Measurements from ENCODE around the gene MOB3C. TPM values are rescaled to one million over a fixed set of nuclear protein-coding genes. Genes with fewer than 3 reads are reported as not detected.

The MOB3C gene
- total RNA-seq, 4 donors from 2014 or later = 15.1 to 22.3 (median 17.1) TPM

GRCh38 chr1:46650491-46650890 lies 33.9 kb upstream of the MOB3C start:
- Histone ChIP-seq H3K36me3 (peaks cover 0 to 89% (median 0%) of the 10 kb centered on the region in 3 donors), H3K27ac (no peak overlapping the region)
- TF ChIP-seq CTCF (IDR thresholded peaks at IDR 0.05) = no peak
- TF ChIP-seq EP300 (IDR thresholded peaks at IDR 0.05) = no peak

GRCh38 chr1:46649764-46650163 lies 33.2 kb upstream of the MOB3C start:
- no peaks in the 10 kb centered on the region for H3K4me1 ChIP-seq
- no peak for DNase-seq (ENCODE audit: low spot score in 2 of 2)
- WGBS, 2 donors = 95 to 97% methylated on average over 2 of the region's 2 CpGs
- peaks cover 0 to 17% (median 0%) of the 10 kb centered on the region in 4 donors for H3K9me3 ChIP-seq
- no peak for TF ChIP-seq EP300 (IDR thresholded peaks at IDR 0.05)
- no peak for TF ChIP-seq POLR2A (IDR thresholded peaks at IDR 0.05)
- no peak for TF ChIP-seq CTCF (IDR thresholded peaks at IDR 0.05)
- H3K27ac ChIP-seq = no peak overlapping the region
- no peak overlapping the region for H3K4me3 ChIP-seq
- H3K36me3 ChIP-seq = peaks cover 0 to 82% (median 0%) of the 10 kb centered on the region in 3 donors
- no peaks in the 10 kb centered on the region for H3K27me3 ChIP-seq

More at GRCh38 chr1:46650491-46650890, 33.9 kb upstream of the MOB3C start:
- Histone ChIP-seq H3K9me3 (peaks cover 0 to 20% (median 0%) of the 10 kb centered on the region in 4 donors), H3K4me1 (no peaks in the 10 kb centered on the region), H3K27me3 (no peaks in the 10 kb centered on the region), H3K4me3 (no peak overlapping the region)
- DNase-seq (ENCODE audit: low spot score in 2 of 2) = no peak
- WGBS, 2 donors = 96% methylated on average over 3 of the region's 3 CpGs

GRCh38 chr1:46647611-46648010 lies 31.0 kb upstream of the MOB3C start:
- no peak overlapping the region for H3K4me3 ChIP-seq
- WGBS, 2 donors = 96 to 98% methylated on average over 3 of the region's 3 CpGs
- no peak overlapping the region for H3K27ac ChIP-seq
- H3K4me1 ChIP-seq = peaks cover 0 to 12% (median 5%) of the 10 kb centered on the region in 4 donors
- no peaks in the 10 kb centered on the region for H3K27me3 ChIP-seq
- TF ChIP-seq EP300 (IDR thresholded peaks at IDR 0.05) = no peak
- no peak for TF ChIP-seq CTCF (IDR thresholded peaks at IDR 0.05)
- no peak for TF ChIP-seq POLR2A (IDR thresholded peaks at IDR 0.05)
- peaks cover 0 to 70% (median 0%) of the 10 kb centered on the region in 3 donors for H3K36me3 ChIP-seq
- H3K9me3 ChIP-seq = peaks cover 0 to 16% (median 0%) of the 10 kb centered on the region in 4 donors
- no peak for DNase-seq (ENCODE audit: low spot score in 2 of 2)

GRCh38 chr1:46646844-46647243 lies 30.2 kb upstream of the MOB3C start:
- WGBS, 2 donors = 73 to 86% methylated on average over 2 of the region's 2 CpGs
- no peak for DNase-seq (ENCODE audit: low spot score in 2 of 2)
- TF ChIP-seq POLR2A (IDR thresholded peaks at IDR 0.05) (no peak), EP300 (IDR thresholded peaks at IDR 0.05) (no peak), CTCF (IDR thresholded peaks at IDR 0.05) (no peak)

GRCh38 chr1:46646331-46646730 lies 29.7 kb upstream of the MOB3C start:
- Histone ChIP-seq H3K4me1 (peaks cover 0 to 13% (median 5%) of the 10 kb centered on the region in 4 donors), H3K4me3 (no peak overlapping the region), H3K36me3 (peaks cover 0 to 69% (median 0%) of the 10 kb centered on the region in 3 donors), H3K9me3 (peaks cover 0 to 16% (median 0%) of the 10 kb centered on the region in 4 donors), H3K27ac (no peak overlapping the region), H3K27me3 (no peaks in the 10 kb centered on the region)
- no peak for DNase-seq (ENCODE audit: low spot score in 2 of 2)
- WGBS, 2 donors = 79 to 98% methylated on average over 1 of the region's 1 CpG
- TF ChIP-seq CTCF (IDR thresholded peaks at IDR 0.05) (no peak), EP300 (IDR thresholded peaks at IDR 0.05) (no peak), POLR2A (IDR thresholded peaks at IDR 0.05) (no peak)

More at GRCh38 chr1:46646844-46647243, 30.2 kb upstream of the MOB3C start:
- Histone ChIP-seq H3K4me3 (no peak overlapping the region), H3K36me3 (peaks cover 0 to 69% (median 0%) of the 10 kb centered on the region in 3 donors), H3K9me3 (peaks cover 0 to 16% (median 0%) of the 10 kb centered on the region in 4 donors), H3K4me1 (peaks cover 0 to 13% (median 5%) of the 10 kb centered on the region in 4 donors), H3K27me3 (no peaks in the 10 kb centered on the region), H3K27ac (no peak overlapping the region)

Measured in tibial nerve (tissue), 4 donors.